T-cell (primary cell): ENCODE results near the gene PCMTD2. TPM values are rescaled to one million over a fixed set of nuclear protein-coding genes. Genes with fewer than 3 reads are reported as not detected.

Source experiments
- ATAC-seq, 4 experiments: fragments of 200-7000 bp in 3 of 4; fragments of 150-1000 bp in 1 of 4; cut with Tn5 transposase; replicated peaks in 1 of 4; 1 replicate in 3 of 4; 2 replicates in 1 of 4; pipeline ENCODE4 v1.10.0; 2021; ENCODE audit warnings: moderate library complexity in 3 of 4, mild to moderate bottlenecking in 2 of 4, moderate number of reproducible peaks in 1 of 4
- CTCF ChIA-PET, 2 donors: fragments of 300-600 bp; sonication (Branson Sonifier 250); formaldehyde crosslinking; loops; one replicate each; lab custom pipeline; 2022; ENCODE audit warnings: antibody characterized with exemption in 2 of 2; lab: Charles Lee
- POLR2A ChIA-PET, 2 donors: fragments of 300-600 bp; sonication (Branson Sonifier 250); formaldehyde crosslinking; loops; one replicate each; lab custom pipeline; 2022; ENCODE audit warnings: antibody characterized with exemption in 2 of 2; lab: Charles Lee
- DNase-seq, 35 experiments: peaks; one replicate each; pipeline versions ENCODE4 v3.0.0 to v3.0.0-alpha.2; 2013 to 2023
- H3K27ac ChIP-seq: one replicate; pipeline ENCODE4 v1.5.1; 2013; ENCODE audit warnings: low read length
- H3K27me3 ChIP-seq, 2 experiments: replicated peaks in 1 of 2; 1 replicate in 1 of 2; 2 replicates in 1 of 2; pipeline versions ENCODE4 v1.6.1 to v1.7.0; 2013; ENCODE audit warnings: low read length in 1 of 2, mixed read lengths in 1 of 2; ENCODE audit not compliant: control insufficient read depth in 2 of 2, insufficient read depth in 2 of 2; ENCODE audit errors: extremely low read depth in 1 of 2
- H3K36me3 ChIP-seq, 2 donors: 1 replicate in 1 of 2; 2 replicates in 1 of 2; pipeline versions ENCODE4 v1.6.1 to v1.7.0; 2013; ENCODE audit warnings: low read length in 1 of 2; ENCODE audit not compliant: control insufficient read depth in 2 of 2, insufficient read depth in 1 of 2; ENCODE audit errors: extremely low read depth in 1 of 2
- H3K4me1 ChIP-seq, 2 experiments: 1 replicate in 1 of 2; 2 replicates in 1 of 2; pipeline versions ENCODE4 v1.6.1 to v1.7.0; 2013; ENCODE audit warnings: low read length in 2 of 2, mixed read lengths in 1 of 2; ENCODE audit not compliant: insufficient read depth in 2 of 2, control insufficient read depth in 1 of 2; ENCODE audit errors: extremely low read depth in 1 of 2
- H3K4me3 ChIP-seq, 2 donors: 1 replicate in 1 of 2; 2 replicates in 1 of 2; pipeline versions ENCODE4 v1.5.1 to v1.7.0; 2013; ENCODE audit warnings: mild to moderate bottlenecking in 2 of 2, low read length in 1 of 2, moderate library complexity in 1 of 2; ENCODE audit not compliant: control insufficient read depth in 1 of 2; ENCODE audit errors: extremely low read depth in 1 of 2
- H3K9me3 ChIP-seq: 2 replicates; pipeline ENCODE4 v1.7.0; 2013
- H3K27ac Mint-ChIP-seq, 2 donors: one replicate each; pipeline ENCODE4 v1.8.0; 2020 to 2021; ENCODE audit warnings: mild to moderate bottlenecking in 2 of 2, mixed read lengths in 2 of 2
- H3K27me3 Mint-ChIP-seq, 2 donors: one replicate each; pipeline ENCODE4 v1.8.0; 2021 to 2022; ENCODE audit warnings: mixed read lengths in 2 of 2
- H3K36me3 Mint-ChIP-seq: one replicate; pipeline ENCODE4 v1.8.0; 2021; ENCODE audit warnings: mixed read lengths
- H3K4me1 Mint-ChIP-seq, 3 donors: one replicate each; pipeline ENCODE4 v1.8.0; 2020 to 2022; ENCODE audit warnings: mixed read lengths in 3 of 3, mild to moderate bottlenecking in 1 of 3
- H3K4me3 Mint-ChIP-seq, 3 donors: one replicate each; pipeline ENCODE4 v1.8.0; 2020 to 2022; ENCODE audit warnings: mild to moderate bottlenecking in 3 of 3, mixed read lengths in 3 of 3, moderate library complexity in 3 of 3
- H3K9me3 Mint-ChIP-seq, 3 donors: one replicate each; pipeline ENCODE4 v1.8.0; 2020 to 2022; ENCODE audit warnings: mixed read lengths in 3 of 3
- WGBS: methylation state at CpG from one replicate; pipeline ENCODE4 v1.1.5; 2013; ENCODE audit warnings: missing lambda C conversion rate; ENCODE audit not compliant: insufficient coverage; 5-methylcytosine and 5-hydroxymethylcytosine counted together
- total RNA-seq, 35 experiments: library from RNA in 6 of 35; stranded (reverse) in 6 of 35; fragments of 120-200 nt in 1 of 35; gene quantifications; one replicate each; pipeline versions ENCODE4 v1.2.1 to v1.2.4 and lab custom pipeline; 2013 to 2026

Gene PCMTD2
- total RNA-seq, 5 donors from 2014 or later (not counting 1 experiment from before 2014, with no cell fraction given) = 92.0 to 175 (median 160) TPM

- no peaks in the 10 kb centered on the region for H3K9me3 Mint-ChIP-seq
- ATAC-seq (no peak), DNase-seq (peak in 1 of 35 experiments; percentile 10)
- Histone ChIP-seq H3K36me3 (peaks cover 0 to 6% of the 10 kb centered on the region in 2 donors), H3K27ac (no peak overlapping the region), H3K4me3 (peak overlapping the region in 1 of 2 donors; percentile 68), H3K4me1 (peaks cover 46 to 61% of the 10 kb centered on the region in 2 experiments), H3K9me3 (no peaks in the 10 kb centered on the region), H3K27me3 (peaks cover 0 to 9% of the 10 kb centered on the region in 2 experiments)
- ChIA-PET POLR2A (interaction anchor here in 1 of 2 donors (0.9 kb wide), 1 partner anchor 29 kb away, joined by 4 read pairs; no protein-coding TSS in a partner anchor), CTCF (no interaction called here)
- WGBS = 88% methylated on average over 5 of the region's 13 CpGs
- peak overlapping the region; percentile 92 to 96 for H3K27ac Mint-ChIP-seq
- H3K36me3 Mint-ChIP-seq = peaks cover 21% of the 10 kb centered on the region
- H3K27me3 Mint-ChIP-seq = no peaks in the 10 kb centered on the region
- H3K4me3 Mint-ChIP-seq = peak overlapping the region; percentile 90 to 96 (median 95)
- H3K4me1 Mint-ChIP-seq = peaks cover 68 to 70% (median 70%) of the 10 kb centered on the region in 3 donors
These were observed 1.7 kb downstream of the PCMTD2 start for GRCh38 chr20:64257107-64257757.

GRCh38 chr20:64258071-64258823 lies 2.7 kb downstream of the PCMTD2 start:
- Histone ChIP-seq H3K27ac (no peak overlapping the region), H3K27me3 (no peaks in the 10 kb centered on the region), H3K4me3 (no peak overlapping the region), H3K36me3 (peaks cover 0 to 12% of the 10 kb centered on the region in 2 donors), H3K9me3 (no peaks in the 10 kb centered on the region), H3K4me1 (peaks cover 46 to 68% of the 10 kb centered on the region in 2 experiments)
- DNase-seq (no peak), ATAC-seq (no peak)
- ChIA-PET POLR2A (no interaction called here), CTCF (no interaction called here)
- Mint-ChIP-seq H3K4me1 (peaks cover 78 to 80% (median 80%) of the 10 kb centered on the region in 3 donors), H3K27me3 (no peaks in the 10 kb centered on the region), H3K36me3 (peaks cover 29% of the 10 kb centered on the region), H3K27ac (peak overlapping the region; percentile 64 to 92), H3K4me3 (peak overlapping the region; percentile 90 to 96 (median 95)), H3K9me3 (no peaks in the 10 kb centered on the region)
- no CpG with 5 or more reads among the region's 9 CpGs for WGBS

DNA sequence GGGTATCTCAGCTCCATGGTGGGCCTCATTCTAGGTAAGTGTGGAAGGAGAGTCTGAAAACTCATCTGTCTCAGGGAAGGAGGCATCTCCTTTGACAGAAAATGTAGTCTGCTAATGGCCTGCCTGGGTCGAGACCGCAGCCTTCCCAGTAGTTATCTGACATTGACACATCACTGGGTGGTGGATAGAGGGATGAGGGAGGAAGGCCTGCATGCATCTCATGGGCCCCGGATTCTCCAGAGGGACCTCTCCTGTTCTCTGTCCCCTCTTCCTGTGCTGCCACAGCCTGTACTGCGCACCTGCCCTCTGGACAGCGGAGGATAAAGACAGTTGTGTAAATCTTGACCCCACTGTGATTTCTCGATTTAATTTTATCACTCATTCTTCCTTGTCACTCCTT lies 4.7 kb downstream of the PCMTD2 start:
- Mint-ChIP-seq H3K27me3 (no peaks in the 10 kb centered on the region), H3K4me3 (peak overlapping the region; percentile 24 to 96 (median 62)), H3K4me1 (peaks cover 86 to 91% (median 89%) of the 10 kb centered on the region in 3 donors), H3K9me3 (no peaks in the 10 kb centered on the region), H3K27ac (peak overlapping the region; percentile 55 to 84), H3K36me3 (peaks cover 40% of the 10 kb centered on the region)
- DNase-seq = peak in 1 of 35 experiments; percentile 11
- Histone ChIP-seq H3K27me3 (no peaks in the 10 kb centered on the region), H3K4me3 (no peak overlapping the region), H3K9me3 (no peaks in the 10 kb centered on the region), H3K4me1 (peaks cover 46 to 59% of the 10 kb centered on the region in 2 experiments), H3K36me3 (peaks cover 0 to 20% of the 10 kb centered on the region in 2 donors), H3K27ac (no peak overlapping the region)
- POLR2A ChIA-PET = no interaction called here
- CTCF ChIA-PET = no interaction called here
- WGBS = 100% methylated on average over 1 of the region's 6 CpGs
- ATAC-seq = no peak

DNA sequence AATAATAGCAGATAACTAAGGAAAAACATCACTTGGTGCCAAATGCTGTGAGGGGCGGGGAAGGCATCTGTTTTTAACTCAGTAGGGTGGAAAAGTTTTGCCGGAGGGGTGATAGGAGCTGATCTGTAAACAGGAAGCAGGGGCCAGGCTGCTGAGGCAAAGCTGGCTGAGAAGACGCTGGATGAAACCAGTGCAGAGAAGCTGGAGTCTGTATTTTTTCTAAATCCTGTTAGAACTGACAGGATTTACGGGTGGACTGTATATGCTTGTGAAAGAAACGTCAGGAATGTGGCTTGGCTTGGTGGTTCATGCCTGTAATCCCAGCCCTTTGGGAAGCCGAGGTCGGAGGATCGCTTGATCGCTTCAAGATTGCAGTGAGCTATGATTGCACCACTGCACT lies 5.6 kb downstream of the PCMTD2 start:
- H3K4me3 Mint-ChIP-seq = peak overlapping the region; percentile 62 to 96 (median 62)

GRCh38 chr20:64264091-64264490 lies 8.5 kb downstream of the PCMTD2 start:
- H3K36me3 Mint-ChIP-seq = peaks cover 51% of the 10 kb centered on the region
- CTCF ChIA-PET = no interaction called here
- Histone ChIP-seq H3K27me3 (no peaks in the 10 kb centered on the region), H3K9me3 (no peaks in the 10 kb centered on the region), H3K27ac (no peak overlapping the region), H3K4me1 (peaks cover 19 to 30% of the 10 kb centered on the region in 2 experiments), H3K36me3 (peaks cover 0 to 40% of the 10 kb centered on the region in 2 donors), H3K4me3 (no peak overlapping the region)
- no peaks in the 10 kb centered on the region for H3K9me3 Mint-ChIP-seq
- no peak overlapping the region for H3K4me3 Mint-ChIP-seq
- 100% methylated on average over 1 of the region's 4 CpGs for WGBS
- no peak for DNase-seq
- no peak overlapping the region for H3K27ac Mint-ChIP-seq
- peaks cover 61 to 67% (median 63%) of the 10 kb centered on the region in 3 donors for H3K4me1 Mint-ChIP-seq
- POLR2A ChIA-PET = no interaction called here
- H3K27me3 Mint-ChIP-seq = no peaks in the 10 kb centered on the region
- ATAC-seq = no peak

More for the DNA sequence above, 5.6 kb downstream of the PCMTD2 start:
- Histone ChIP-seq H3K27me3 (no peaks in the 10 kb centered on the region), H3K4me1 (peaks cover 46 to 55% of the 10 kb centered on the region in 2 experiments), H3K27ac (no peak overlapping the region), H3K4me3 (no peak overlapping the region), H3K36me3 (peaks cover 0 to 20% of the 10 kb centered on the region in 2 donors), H3K9me3 (no peaks in the 10 kb centered on the region)
- ChIA-PET POLR2A (no interaction called here), CTCF (no interaction called here)
- ATAC-seq (peak; percentile 57 to 78 (median 61)), DNase-seq (peak in 4 of 35 experiments; percentile 11 to 22 (median 18))
- no peaks in the 10 kb centered on the region for H3K9me3 Mint-ChIP-seq
- peak overlapping the region; percentile 74 to 84 for H3K27ac Mint-ChIP-seq
- H3K36me3 Mint-ChIP-seq = peaks cover 48% of the 10 kb centered on the region
- 69% methylated on average over 9 of the region's 9 CpGs for WGBS
- no peaks in the 10 kb centered on the region for H3K27me3 Mint-ChIP-seq
- peaks cover 84 to 93% (median 90%) of the 10 kb centered on the region in 3 donors for H3K4me1 Mint-ChIP-seq

DNA sequence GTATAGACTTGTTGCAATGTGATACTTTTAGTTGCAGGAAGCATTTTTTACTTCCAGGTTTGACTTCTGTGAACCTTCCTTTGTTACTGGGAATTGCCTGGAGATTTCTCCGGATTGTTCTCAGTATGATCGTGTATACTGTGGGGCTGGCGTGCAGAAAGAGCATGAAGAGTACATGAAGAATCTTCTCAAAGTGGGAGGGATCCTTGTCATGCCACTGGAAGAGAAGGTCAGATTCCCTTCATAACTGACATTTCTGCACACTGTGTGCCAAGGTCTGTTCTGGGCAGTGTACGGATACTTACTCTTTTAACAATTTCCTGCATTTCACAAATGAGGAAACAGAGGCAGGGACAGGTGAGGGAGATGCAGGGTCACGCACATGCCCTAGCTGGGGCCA lies 9.7 kb downstream of the PCMTD2 start:
- 100% methylated on average over 3 of the region's 5 CpGs for WGBS
- Mint-ChIP-seq H3K27me3 (no peaks in the 10 kb centered on the region), H3K4me3 (no peak overlapping the region), H3K9me3 (no peaks in the 10 kb centered on the region), H3K27ac (no peak overlapping the region), H3K36me3 (peaks cover 57% of the 10 kb centered on the region), H3K4me1 (peaks cover 58 to 64% (median 61%) of the 10 kb centered on the region in 3 donors)
- ATAC-seq (no peak), DNase-seq (no peak)
- POLR2A ChIA-PET = no interaction called here
- Histone ChIP-seq H3K4me3 (no peak overlapping the region), H3K4me1 (peaks cover 14 to 26% of the 10 kb centered on the region in 2 experiments), H3K36me3 (peaks cover 2 to 38% of the 10 kb centered on the region in 2 donors), H3K27me3 (no peaks in the 10 kb centered on the region), H3K27ac (no peak overlapping the region), H3K9me3 (no peaks in the 10 kb centered on the region)
- CTCF ChIA-PET = no interaction called here
